GM19239 (cell line): ENCODE measurements around the gene RAB31.
"Not testable (repeated sequence)": the region's sequence is repeated elsewhere in the genome, so short reads cannot be mapped to it uniquely, and the experiment has no call there.

Experiments
- DNase-seq: peaks from one replicate; pipeline ENCODE4 v3.0.0; 2011; ENCODE audit warnings: low spot score; ENCODE audit not compliant: insufficient read length
- FAIRE-seq: peaks from 2 replicates; lab custom pipeline; 2011; peaks lifted over from hg19 to GRCh38; lab: Jason Lieb, UNC

The RAB31 gene

DNA sequence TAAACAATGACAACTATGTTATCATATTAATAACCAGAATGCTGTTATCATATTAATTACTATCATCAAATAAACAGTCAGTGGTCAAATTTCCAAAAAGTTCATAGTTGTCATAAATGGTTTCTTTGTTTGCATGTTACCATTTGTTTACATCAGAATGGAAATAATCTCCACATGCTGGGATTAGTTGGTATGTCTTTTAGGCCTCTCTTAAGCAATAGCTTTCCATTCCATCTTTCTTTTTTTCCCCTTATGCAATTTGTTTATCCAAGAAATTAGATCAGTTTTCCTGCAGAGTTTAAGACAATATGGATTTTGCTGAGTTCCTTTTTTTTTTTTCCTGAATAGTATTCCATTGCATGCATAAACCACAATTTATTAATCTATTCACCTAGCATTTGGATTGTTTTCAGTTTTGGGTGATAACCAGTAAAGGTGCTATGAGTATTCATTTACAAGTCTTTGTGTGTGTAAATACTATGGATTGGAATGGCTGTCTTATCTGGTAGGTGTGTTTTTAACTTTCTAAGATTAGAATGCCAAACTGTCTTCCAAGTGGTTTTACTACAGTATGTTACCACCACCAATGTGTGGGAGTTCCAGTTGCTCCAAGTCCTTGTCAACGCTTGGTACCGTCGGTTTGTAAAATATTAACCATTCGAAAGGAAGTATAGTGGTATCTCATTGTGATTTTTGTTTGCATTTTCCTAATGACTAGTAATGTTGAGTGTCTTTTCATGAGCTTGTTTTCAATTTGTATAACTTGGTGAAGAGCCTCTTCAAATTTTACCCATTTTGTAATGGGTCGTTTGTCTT, 144.4 kb downstream of the RAB31 start:
- DNase-seq, result no peak
- no peak for FAIRE-seq

DNA sequence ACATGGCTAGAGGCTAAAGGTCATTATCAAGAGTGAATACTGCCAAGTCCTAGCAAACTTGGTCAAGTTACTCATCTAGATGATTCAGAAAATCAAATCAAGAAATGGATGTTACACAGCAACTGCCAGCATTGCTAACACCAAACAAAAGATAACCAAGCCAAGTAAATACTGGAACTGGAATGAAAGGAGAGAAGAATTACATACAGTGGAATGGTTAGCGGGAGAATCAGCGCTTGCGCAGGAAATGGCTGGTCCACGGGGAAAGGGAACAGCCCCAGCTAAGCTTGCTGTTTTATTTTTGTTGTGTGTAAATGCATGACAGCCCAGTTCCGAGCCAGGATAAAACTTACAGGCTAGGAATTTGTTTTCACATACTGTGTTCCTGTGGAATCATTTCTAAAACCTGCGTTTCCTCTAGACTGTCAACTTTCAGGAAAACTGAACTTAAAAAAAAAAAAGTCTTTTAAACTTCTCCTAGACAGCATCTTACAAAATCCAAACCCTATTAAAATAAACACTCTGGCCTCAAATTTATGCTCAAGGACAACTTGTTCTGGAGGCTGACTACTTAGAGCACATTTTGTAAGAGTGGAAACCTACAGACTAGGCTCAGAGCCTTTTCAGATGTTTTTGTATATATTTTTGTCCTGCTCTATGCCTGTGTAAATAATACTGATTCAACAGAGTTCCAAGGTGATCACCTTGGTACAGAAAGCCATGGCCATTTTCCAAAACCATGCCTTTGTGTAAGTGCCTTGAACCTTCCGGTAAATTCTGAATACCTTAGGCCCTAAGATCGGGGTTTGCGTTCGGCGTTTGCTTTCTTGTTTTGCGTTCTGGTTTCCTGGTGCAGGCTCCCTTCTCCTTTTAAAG, 146.9 kb downstream of the RAB31 start:
- DNase-seq (no peak), FAIRE-seq (no peak)

DNA sequence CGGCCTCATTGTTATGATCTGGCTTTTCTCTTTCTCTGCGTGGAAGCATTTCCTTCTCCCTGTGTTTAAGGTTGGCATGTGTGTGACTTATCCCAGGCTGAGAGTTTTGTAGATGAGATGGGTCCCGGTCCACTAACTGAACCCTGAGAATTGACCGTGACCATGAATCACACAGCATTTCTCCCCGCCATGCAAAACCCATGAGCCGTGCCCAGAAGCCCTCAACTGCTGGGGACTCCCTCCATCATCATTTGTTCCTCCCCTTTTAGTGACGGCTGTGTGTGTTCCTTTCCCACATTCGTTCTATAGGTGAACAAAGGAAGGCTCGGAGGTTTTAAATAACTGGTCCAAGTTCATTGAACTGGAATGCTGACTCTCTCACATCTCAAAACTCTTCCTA, 147.6 kb downstream of the RAB31 start:
- DNase-seq (no peak), FAIRE-seq (no peak)

DNA sequence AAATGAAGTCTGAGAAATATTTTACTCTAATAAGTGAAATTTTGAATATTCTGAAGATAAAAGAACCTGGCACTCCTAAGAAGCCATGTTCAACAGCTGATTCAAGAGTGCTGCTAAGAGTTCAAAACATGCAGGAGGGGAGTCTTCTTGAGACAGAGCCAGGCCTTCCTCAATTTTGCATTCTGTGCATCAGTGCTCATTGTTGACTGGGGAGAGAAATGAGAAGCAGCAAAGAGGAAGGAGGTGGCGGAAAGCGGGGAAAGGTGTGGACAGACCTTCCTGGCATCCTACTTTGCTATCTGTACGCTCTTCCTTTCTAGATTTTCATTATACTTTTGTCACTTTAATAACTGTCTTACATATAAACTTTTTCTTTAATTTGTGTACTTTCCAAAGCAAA, 148.0 kb downstream of the RAB31 start:
- no peak for DNase-seq
- FAIRE-seq, result no peak

DNA sequence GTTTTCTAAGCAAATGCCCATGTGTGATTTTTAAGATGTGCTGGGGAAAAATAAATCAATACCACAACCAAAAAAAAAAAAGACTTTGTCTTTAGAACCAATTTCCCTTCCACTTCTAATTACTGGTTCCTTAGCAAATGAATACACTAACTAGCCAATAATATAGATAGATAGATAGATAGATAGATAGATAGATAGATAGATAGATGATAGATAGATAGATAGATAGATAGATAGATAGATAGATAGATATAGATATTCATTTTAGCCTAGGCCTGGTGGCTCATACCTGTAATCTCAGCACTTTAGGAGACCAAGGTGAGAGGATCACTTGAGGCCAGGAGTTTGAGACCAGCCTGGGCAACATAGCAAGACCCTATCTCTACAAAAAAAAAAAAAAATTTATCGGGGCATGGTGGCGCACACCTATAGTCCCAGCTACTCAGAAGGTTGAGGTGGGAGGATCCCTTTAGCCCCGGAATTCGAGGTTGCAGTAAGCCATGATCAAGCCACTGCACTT, 149.4 kb downstream of the RAB31 start:
- not testable (repeated sequence) for FAIRE-seq, DNase-seq

DNA sequence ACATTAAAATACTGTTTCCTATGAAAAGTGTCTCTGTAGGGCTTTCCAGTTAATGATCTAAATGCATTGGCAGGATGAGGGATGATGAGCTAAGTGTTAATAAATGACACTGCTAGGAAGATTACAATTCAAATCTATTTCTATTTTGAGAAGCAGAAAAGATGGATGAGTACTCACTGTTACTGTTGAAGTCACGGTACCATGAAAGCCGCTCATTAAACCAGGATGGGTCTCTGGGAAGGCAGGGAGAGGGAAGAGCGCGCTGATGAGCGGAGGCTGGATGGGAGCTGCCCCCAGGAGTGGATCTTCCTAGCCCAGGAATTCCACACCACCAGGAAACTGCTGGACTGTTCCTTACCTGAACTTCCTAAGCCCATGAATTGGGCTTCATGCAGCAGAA, 150.5 kb downstream of the RAB31 start:
- FAIRE-seq, result no peak
- DNase-seq, result no peak

- no peak for DNase-seq
- FAIRE-seq, result no peak
Measured at GRCh38 chr18:9859232-9859631, 151.1 kb downstream of the RAB31 start.

- no peak for FAIRE-seq
Measured at GRCh38 chr18:9860682-9861081, 152.6 kb downstream of the RAB31 start.

DNA sequence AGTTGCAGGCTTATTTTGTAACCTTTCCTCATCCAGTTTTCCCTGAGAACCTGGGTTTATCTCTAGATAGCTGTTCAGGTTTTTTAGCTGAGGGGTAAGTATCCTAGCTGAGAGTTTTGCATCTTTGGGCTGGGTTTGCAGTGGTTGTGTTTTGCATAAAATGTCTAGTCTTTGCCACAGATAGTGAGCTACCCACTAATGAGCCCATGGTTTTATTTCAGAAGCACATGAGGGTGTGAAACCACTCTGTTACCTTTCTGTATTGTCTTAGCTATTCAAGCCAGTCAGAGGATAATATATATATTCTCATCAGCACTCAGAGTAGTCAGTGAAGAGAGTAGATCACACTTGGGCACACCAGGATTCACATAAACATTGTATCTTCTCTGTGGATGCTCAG, 153.1 kb downstream of the RAB31 start:
- no peak for DNase-seq
- no peak for FAIRE-seq

More at GRCh38 chr18:9860682-9861081, 152.6 kb downstream of the RAB31 start:
- no peak for DNase-seq

- DNase-seq, result no peak
- no peak for FAIRE-seq
Measured at GRCh38 chr18:9861933-9862332, 153.8 kb downstream of the RAB31 start.

DNA sequence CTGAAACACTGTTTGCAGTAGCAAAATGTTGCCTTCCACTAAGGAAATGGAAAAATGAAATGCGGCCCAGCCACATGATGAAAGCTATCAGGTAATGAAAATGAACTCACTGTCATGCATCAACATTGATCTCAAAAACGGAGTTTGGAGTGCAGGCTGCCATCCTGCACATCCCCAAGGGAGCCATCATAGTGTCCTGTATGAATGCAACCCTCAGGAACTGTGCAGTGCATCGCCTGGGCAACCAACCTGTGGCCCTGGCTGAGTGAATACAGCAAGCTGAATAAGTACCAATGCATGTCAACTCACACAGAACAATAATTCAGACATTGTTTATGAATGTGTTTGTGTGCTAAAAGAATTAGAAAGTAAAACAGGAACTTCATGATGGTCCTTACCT, 154.6 kb downstream of the RAB31 start:
- FAIRE-seq, result no peak

DNA sequence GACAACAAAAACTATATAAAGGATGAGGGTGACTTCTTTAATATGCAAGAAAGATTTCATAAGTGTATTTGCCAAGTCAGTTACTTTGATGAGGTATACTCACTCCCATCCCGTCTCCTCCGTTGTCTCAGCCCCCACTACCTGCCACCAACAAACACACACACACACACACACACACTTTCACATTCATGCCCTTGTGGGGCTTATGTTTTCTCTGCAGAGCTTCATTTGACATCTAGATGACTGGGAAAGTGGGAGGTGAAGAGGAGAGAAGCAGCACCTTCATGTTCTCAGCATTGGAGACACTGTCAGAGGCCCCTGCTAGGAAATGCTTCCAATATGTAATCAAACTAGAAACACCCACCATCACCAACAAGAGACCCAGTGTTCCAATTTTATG, 155.2 kb downstream of the RAB31 start:
- DNase-seq (no peak), FAIRE-seq (no peak)

More for the DNA sequence above, 154.6 kb downstream of the RAB31 start:
- no peak for DNase-seq

DNA sequence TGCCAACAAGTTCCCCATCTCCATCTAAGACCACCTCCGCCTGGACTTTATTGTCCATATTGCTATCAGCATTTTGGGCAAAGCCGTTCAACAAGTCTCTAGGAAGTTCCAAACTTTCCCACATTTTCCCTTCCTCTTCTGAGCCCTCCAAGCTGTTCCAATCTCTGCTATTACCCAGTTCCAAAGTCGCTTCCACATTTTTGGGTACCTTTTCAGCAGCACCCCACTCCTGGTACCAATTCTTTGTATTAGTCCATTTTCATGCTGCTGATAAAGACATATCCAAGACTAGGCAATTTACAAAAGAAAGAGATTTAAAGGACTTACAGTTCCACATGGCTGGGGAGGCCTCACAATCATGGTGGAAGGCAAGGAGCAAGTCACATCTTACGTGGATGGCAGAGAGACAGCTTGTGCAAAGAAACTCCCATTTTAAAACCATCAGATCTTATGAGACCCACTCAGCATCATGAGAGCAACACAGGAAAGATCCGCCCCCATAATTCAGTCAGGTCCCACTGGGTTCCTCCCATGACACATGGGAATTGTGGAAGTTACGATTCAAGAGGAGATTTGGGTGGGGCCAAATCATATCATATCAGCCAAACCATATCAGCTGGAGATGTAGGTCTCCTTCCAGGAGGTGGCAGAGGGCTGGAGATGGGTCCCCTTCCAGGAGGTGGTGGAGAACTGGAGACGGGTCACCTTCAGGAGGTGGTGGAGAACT, 157.8 kb downstream of the RAB31 start:
- FAIRE-seq, result no peak
- DNase-seq, result no peak

DNA sequence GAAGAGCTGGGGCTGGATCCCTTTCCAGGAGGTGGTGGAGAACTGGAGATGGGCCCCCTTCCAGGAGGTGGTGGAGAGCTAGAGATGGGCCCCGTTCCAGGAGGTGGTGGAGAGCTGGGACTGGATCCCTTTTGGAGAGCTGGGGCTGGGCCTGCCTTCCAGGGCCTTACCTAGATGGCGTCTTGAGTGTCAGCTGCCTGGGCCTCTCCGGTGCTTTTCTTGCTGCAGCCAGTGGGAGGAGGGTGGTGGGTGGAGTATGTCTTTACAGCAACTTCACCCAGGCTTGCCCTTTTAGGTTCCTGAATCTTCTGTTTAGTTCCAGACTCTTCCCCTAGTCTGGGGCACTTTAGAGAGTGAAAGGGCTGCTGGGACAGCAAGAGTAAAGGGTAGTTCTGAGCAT, 158.5 kb downstream of the RAB31 start:
- DNase-seq, result no peak
- FAIRE-seq, result no peak

DNA sequence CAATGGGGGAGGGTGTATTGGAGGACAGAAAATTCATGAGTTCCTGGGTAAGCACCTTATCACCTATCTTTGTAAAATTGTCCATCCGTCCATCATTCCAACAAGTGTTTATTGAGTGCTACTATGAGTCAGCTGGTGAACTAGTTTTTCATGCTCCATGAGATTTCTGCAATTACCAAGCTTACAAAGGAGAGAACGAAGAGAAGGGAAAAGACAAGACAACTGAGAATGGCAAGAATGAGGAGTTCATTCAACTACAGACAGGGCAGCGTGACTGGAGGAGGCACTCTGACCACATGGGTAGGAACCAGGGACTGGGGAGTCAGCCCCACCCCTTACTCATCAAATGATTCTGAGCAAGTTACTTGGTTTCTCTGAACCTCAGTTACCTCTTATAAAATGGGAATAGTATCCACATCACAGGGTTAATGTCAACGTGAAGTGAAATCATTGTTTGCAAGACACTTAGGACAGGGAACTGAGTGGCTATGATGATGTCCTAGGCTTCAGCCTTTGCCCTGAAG, 159.0 kb downstream of the RAB31 start:
- no peak for FAIRE-seq
- DNase-seq, result no peak

GRCh38 chr18:9868857-9869714, 161.0 kb downstream of the RAB31 start:
- DNase-seq, result no peak

DNA sequence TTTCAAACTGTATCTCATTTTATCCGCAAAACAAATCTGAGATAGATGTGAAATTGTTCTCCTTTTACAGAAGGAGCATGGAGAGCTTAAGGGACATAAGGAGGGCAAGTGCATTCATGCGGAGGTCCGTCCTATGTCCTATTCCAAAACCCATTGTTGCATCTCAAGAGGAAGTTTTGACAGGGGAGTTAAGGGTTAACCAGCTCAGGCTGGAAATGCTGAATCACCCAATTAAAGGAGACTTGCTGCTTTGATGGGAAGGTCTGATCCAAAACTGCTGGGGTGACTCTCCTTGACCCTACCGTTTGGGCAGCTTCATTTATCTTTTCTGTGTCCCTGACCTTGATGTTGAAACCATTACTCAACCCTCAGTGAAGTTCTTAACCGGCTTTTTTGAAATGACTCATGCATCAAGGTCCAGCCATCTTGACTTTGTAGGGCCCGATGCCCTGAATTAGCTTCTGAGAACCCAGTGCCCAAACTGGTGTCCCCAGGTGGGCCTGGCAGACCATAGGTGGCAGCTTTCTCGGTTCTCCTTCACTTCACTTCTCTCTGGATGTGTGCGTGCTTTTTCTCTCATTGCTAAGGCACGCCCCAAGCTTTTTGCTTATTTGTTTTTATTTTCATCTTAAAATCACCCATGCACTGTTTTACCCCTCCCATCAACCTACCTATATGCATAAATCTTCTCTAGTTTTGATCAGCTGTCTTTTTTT, 161.8 kb downstream of the RAB31 start:
- FAIRE-seq, result no peak

More at GRCh38 chr18:9868857-9869714, 161.0 kb downstream of the RAB31 start:
- FAIRE-seq, result no peak

GRCh38 chr18:9870431-9871008, 162.4 kb downstream of the RAB31 start:
- FAIRE-seq, result no peak
- DNase-seq, result no peak

More for the DNA sequence above, 161.8 kb downstream of the RAB31 start:
- peak; percentile 18 for DNase-seq
